ENCODE results near the gene SCARF2.
"Not testable (repeated sequence)": the region's sequence is repeated elsewhere in the genome, so short reads cannot be mapped to it uniquely, and the experiment has no call there.

SCARF2 gene

GRCh38 chr22:20437613-20438426 lies at the start of gene SCARF2:
SCARF2 (minus strand) TSS chr22:20437825; CDS start chr22:20437754, 71 bp downstream.
- no peak for FAIRE-seq

- FAIRE-seq, result no peak
These were observed 48.6 kb upstream of the SCARF2 start for GRCh38 chr22:20486229-20486628.

GRCh38 chr22:20484948-20485683 lies 47.5 kb upstream of the SCARF2 start:
- no peak for FAIRE-seq

GRCh38 chr22:20483771-20484170 lies 46.1 kb upstream of the SCARF2 start:
- no peak for FAIRE-seq

- FAIRE-seq, result not testable (repeated sequence)
These were observed 45.5 kb upstream of the SCARF2 start for GRCh38 chr22:20483143-20483506.

- no peak for FAIRE-seq
These were observed 42.1 kb upstream of the SCARF2 start for GRCh38 chr22:20479612-20480196.

GRCh38 chr22:20478059-20478458 lies 40.4 kb upstream of the SCARF2 start:
- FAIRE-seq, result not testable (repeated sequence)

GRCh38 chr22:20475569-20475968 lies 37.9 kb upstream of the SCARF2 start:
- FAIRE-seq, result not testable (repeated sequence)

- FAIRE-seq, result no peak
These were observed 37.5 kb upstream of the SCARF2 start for GRCh38 chr22:20475115-20475436.

GRCh38 chr22:20472629-20473442 lies 35.2 kb upstream of the SCARF2 start:
- FAIRE-seq, result no peak

GRCh38 chr22:20471126-20471833 lies 33.7 kb upstream of the SCARF2 start:
- FAIRE-seq, result no peak

GRCh38 chr22:20470525-20470924 lies 32.9 kb upstream of the SCARF2 start:
- FAIRE-seq, result not testable (repeated sequence)

GRCh38 chr22:20469110-20469868 lies 31.7 kb upstream of the SCARF2 start:
- FAIRE-seq, result no peak

- no peak for FAIRE-seq
These were observed 29.2 kb upstream of the SCARF2 start for GRCh38 chr22:20466659-20467379.

- no peak for FAIRE-seq
These were observed 28.1 kb upstream of the SCARF2 start for GRCh38 chr22:20465759-20466077.

- no peak for FAIRE-seq
These were observed 27.5 kb upstream of the SCARF2 start for GRCh38 chr22:20464912-20465758.

- FAIRE-seq, result no peak
These were observed 26.5 kb upstream of the SCARF2 start for GRCh38 chr22:20464096-20464614.

- FAIRE-seq, result no peak
These were observed 25.9 kb upstream of the SCARF2 start for GRCh38 chr22:20463324-20464095.

GRCh38 chr22:20459862-20460261 lies 22.2 kb upstream of the SCARF2 start:
- no peak for FAIRE-seq
